ENCODE data around the gene NF1.

NF1 gene

GRCh38 chr17:31294231-31294630 lies 199.5 kb downstream of the NF1 start:
- Histone ChIP-seq H3K27ac (no peak overlapping the region), H3K4me3 (no peak overlapping the region)
- no peak for DNase-seq (ENCODE audit: low spot score)
- no peak for TF ChIP-seq CTCF (IDR thresholded peaks at IDR 0.05)

GRCh38 chr17:31294820-31295488 lies 200.2 kb downstream of the NF1 start:
- no peak overlapping the region for H3K27ac ChIP-seq
- no peak for TF ChIP-seq CTCF (IDR thresholded peaks at IDR 0.05)
- DNase-seq (ENCODE audit: low spot score), result no peak
- no peak overlapping the region for H3K4me3 ChIP-seq

DNA sequence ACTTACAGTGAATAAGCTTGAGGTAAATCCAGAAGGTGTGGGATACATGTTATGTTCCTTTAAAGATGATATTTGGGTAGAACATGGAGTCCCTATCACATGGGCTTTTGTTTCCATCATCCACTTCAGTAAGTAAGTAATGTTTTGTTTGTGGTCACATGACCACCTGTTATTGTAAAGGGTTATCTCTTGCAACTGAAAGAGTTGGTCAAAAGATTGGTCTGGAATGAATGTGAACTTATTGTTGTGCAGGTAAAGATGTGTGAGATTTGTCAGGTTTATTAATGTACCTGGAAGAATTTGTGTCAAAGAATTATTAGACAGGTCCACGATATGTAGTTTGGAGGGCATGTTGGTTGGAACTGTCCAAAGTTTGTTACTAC lies 200.7 kb downstream of the NF1 start:
- H3K4me3 ChIP-seq, result no peak overlapping the region
- no peak overlapping the region for H3K27ac ChIP-seq
- no peak for DNase-seq (ENCODE audit: low spot score)
- no peak for TF ChIP-seq CTCF (IDR thresholded peaks at IDR 0.05)

GRCh38 chr17:31296142-31296541 lies 201.4 kb downstream of the NF1 start:
- no peak for TF ChIP-seq CTCF (IDR thresholded peaks at IDR 0.05)
- no peak overlapping the region for H3K27ac ChIP-seq
- H3K4me3 ChIP-seq, result no peak overlapping the region
- DNase-seq (ENCODE audit: low spot score), result no peak

GRCh38 chr17:31297090-31297489 lies 202.3 kb downstream of the NF1 start, which contains the start of gene OMG:
TSS of gene OMG (minus strand) at chr17:31297239. CDS start at chr17:31296331, 908 bp downstream.
- Histone ChIP-seq H3K27ac (no peak within 1 kb of the TSS), H3K4me3 (no peak within 1 kb of the TSS)
- DNase-seq (ENCODE audit: low spot score), result no peak
- TF ChIP-seq CTCF (IDR thresholded peaks at IDR 0.05), result no peak

- no peak overlapping the region for H3K27ac ChIP-seq
- TF ChIP-seq CTCF (IDR thresholded peaks at IDR 0.05), result no peak
- DNase-seq (ENCODE audit: low spot score), result no peak
- no peak overlapping the region for H3K4me3 ChIP-seq
Measured at GRCh38 chr17:31299624-31300023, 204.8 kb downstream of the NF1 start.

GRCh38 chr17:31307640-31308039 lies 212.9 kb downstream of the NF1 start:
- no peak for TF ChIP-seq CTCF (IDR thresholded peaks at IDR 0.05)
- DNase-seq (ENCODE audit: low spot score), result no peak
- no peak overlapping the region for H3K27ac ChIP-seq
- H3K4me3 ChIP-seq, result no peak overlapping the region
